Testis (tissue), 2 donors: Measurements from ENCODE around the gene SH3RF2.

Experiments used
- CTCF ChIP-seq, 3 experiments: fragments of 450-650 bp in 2 of 3; fragments of 200-600 bp in 1 of 3; sonication (generic) in 1 of 3; IDR thresholded peaks; one replicate each; pipeline ENCODE4 v1.5.1; 2016 to 2019; ENCODE audit warnings: antibody characterized with exemption in 3 of 3, mild to moderate bottlenecking in 2 of 3, moderate library complexity in 1 of 3
- POLR2A ChIP-seq: fragments of 450-650 bp; IDR thresholded peaks from one replicate; pipeline ENCODE4 v1.6.1; 2017; ENCODE audit warnings: antibody characterized with exemption, mild to moderate bottlenecking, moderate library complexity

GRCh38 chr5:145925353-145925752 lies 11.0 kb upstream of the SH3RF2 start:
- TF ChIP-seq CTCF (IDR thresholded peaks at IDR 0.05): no peak
- no peak for TF ChIP-seq POLR2A
